Measurements from ENCODE around the gene FAM228B.
"Not testable (repeated sequence)": the region's sequence is repeated elsewhere in the genome, so short reads cannot be mapped to it uniquely, and the experiment has no call there.

The FAM228B gene

GRCh38 chr2:24109431-24109830 is 13.8 kb upstream of the FAM228B start:
- H3K27me3 ChIP-seq (ENCODE audit: insufficient read depth, low read length); H3K4me3 ChIP-seq (ENCODE audit: low read length); H3K36me3 ChIP-seq (ENCODE audit: insufficient read depth, low read length); H2AFZ ChIP-seq (ENCODE audit: low read depth, low read length); H3K4me1 ChIP-seq (ENCODE audit: insufficient read depth, low read length): not testable (repeated sequence)
- H3K9me3 ChIP-seq (ENCODE audit: low read length): peaks cover 10% of the 10 kb centered on the region

GRCh38 chr2:24110660-24111303 is 12.5 kb upstream of the FAM228B start:
- no peaks in the 10 kb centered on the region for H3K4me1 ChIP-seq (ENCODE audit: insufficient read depth, low read length)
- no peaks in the 10 kb centered on the region for H3K27me3 ChIP-seq (ENCODE audit: insufficient read depth, low read length)
- H3K36me3 ChIP-seq (ENCODE audit: insufficient read depth, low read length): no peaks in the 10 kb centered on the region
- H3K9me3 ChIP-seq (ENCODE audit: low read length): peaks cover 5% of the 10 kb centered on the region
- no peak overlapping the region for H2AFZ ChIP-seq (ENCODE audit: low read depth, low read length)
- no peak overlapping the region for H3K4me3 ChIP-seq (ENCODE audit: low read length)

GRCh38 chr2:24111407-24111901 is 11.8 kb upstream of the FAM228B start:
- Histone ChIP-seq H2AFZ (ENCODE audit: low read depth, low read length) (no peak overlapping the region), H3K27me3 (ENCODE audit: insufficient read depth, low read length) (no peaks in the 10 kb centered on the region), H3K36me3 (ENCODE audit: insufficient read depth, low read length) (no peaks in the 10 kb centered on the region), H3K9me3 (ENCODE audit: low read length) (peaks cover 5% of the 10 kb centered on the region), H3K4me1 (ENCODE audit: insufficient read depth, low read length) (no peaks in the 10 kb centered on the region), H3K4me3 (ENCODE audit: low read length) (no peak overlapping the region)

- Histone ChIP-seq H3K4me3 (ENCODE audit: low read length) (no peak overlapping the region), H3K9me3 (ENCODE audit: low read length) (peaks cover 3% of the 10 kb centered on the region), H2AFZ (ENCODE audit: low read depth, low read length) (no peak overlapping the region), H3K36me3 (ENCODE audit: insufficient read depth, low read length) (no peaks in the 10 kb centered on the region), H3K4me1 (ENCODE audit: insufficient read depth, low read length) (no peaks in the 10 kb centered on the region), H3K27me3 (ENCODE audit: insufficient read depth, low read length) (no peaks in the 10 kb centered on the region)
Measured at GRCh38 chr2:24115057-24115456, 8.2 kb upstream of the FAM228B start.

GRCh38 chr2:24117902-24118301 is 5.4 kb upstream of the FAM228B start:
- Histone ChIP-seq H3K9me3 (ENCODE audit: low read length) (peaks cover 5% of the 10 kb centered on the region), H2AFZ (ENCODE audit: low read depth, low read length) (no peak overlapping the region), H3K4me1 (ENCODE audit: insufficient read depth, low read length) (no peaks in the 10 kb centered on the region), H3K36me3 (ENCODE audit: insufficient read depth, low read length) (no peaks in the 10 kb centered on the region), H3K4me3 (ENCODE audit: low read length) (no peak overlapping the region), H3K27me3 (ENCODE audit: insufficient read depth, low read length) (no peaks in the 10 kb centered on the region)

GRCh38 chr2:24121066-24121465 is 2.2 kb upstream of the FAM228B start:
- Histone ChIP-seq H2AFZ (ENCODE audit: low read depth, low read length) (no peak overlapping the region), H3K9me3 (ENCODE audit: low read length) (peaks cover 8% of the 10 kb centered on the region), H3K27me3 (ENCODE audit: insufficient read depth, low read length) (no peaks in the 10 kb centered on the region), H3K4me3 (ENCODE audit: low read length) (no peak overlapping the region), H3K4me1 (ENCODE audit: insufficient read depth, low read length) (no peaks in the 10 kb centered on the region), H3K36me3 (ENCODE audit: insufficient read depth, low read length) (no peaks in the 10 kb centered on the region)

GRCh38 chr2:24121469-24121868 is 1.8 kb upstream of the FAM228B start:
- no peaks in the 10 kb centered on the region for H3K36me3 ChIP-seq (ENCODE audit: insufficient read depth, low read length)

GRCh38 chr2:24122366-24123194 is 689 bp upstream of the FAM228B start:
- peaks cover 8% of the 10 kb centered on the region for H3K9me3 ChIP-seq (ENCODE audit: low read length)
- no peaks in the 10 kb centered on the region for H3K4me1 ChIP-seq (ENCODE audit: insufficient read depth, low read length)
- H3K4me3 ChIP-seq (ENCODE audit: low read length): no peak overlapping the region
- H3K36me3 ChIP-seq (ENCODE audit: insufficient read depth, low read length): no peaks in the 10 kb centered on the region
- H2AFZ ChIP-seq (ENCODE audit: low read depth, low read length): no peak overlapping the region
- H3K27me3 ChIP-seq (ENCODE audit: insufficient read depth, low read length): no peaks in the 10 kb centered on the region

More at GRCh38 chr2:24121469-24121868, 1.8 kb upstream of the FAM228B start:
- Histone ChIP-seq H3K9me3 (ENCODE audit: low read length) (peaks cover 8% of the 10 kb centered on the region), H2AFZ (ENCODE audit: low read depth, low read length) (no peak overlapping the region), H3K4me3 (ENCODE audit: low read length) (no peak overlapping the region), H3K4me1 (ENCODE audit: insufficient read depth, low read length) (no peaks in the 10 kb centered on the region), H3K27me3 (ENCODE audit: insufficient read depth, low read length) (no peaks in the 10 kb centered on the region)

GRCh38 chr2:24123922-24124580 is 782 bp downstream of the FAM228B start:
- Histone ChIP-seq H2AFZ (ENCODE audit: low read depth, low read length) (no peak overlapping the region), H3K4me1 (ENCODE audit: insufficient read depth, low read length) (no peaks in the 10 kb centered on the region), H3K9me3 (ENCODE audit: low read length) (peaks cover 8% of the 10 kb centered on the region), H3K27me3 (ENCODE audit: insufficient read depth, low read length) (no peaks in the 10 kb centered on the region), H3K36me3 (ENCODE audit: insufficient read depth, low read length) (no peaks in the 10 kb centered on the region), H3K4me3 (ENCODE audit: low read length) (peak overlapping the region; percentile 16)

GRCh38 chr2:24125956-24126355 is 2.7 kb downstream of the FAM228B start:
- no peak overlapping the region for H2AFZ ChIP-seq (ENCODE audit: low read depth, low read length)
- H3K4me3 ChIP-seq (ENCODE audit: low read length): no peak overlapping the region
- H3K36me3 ChIP-seq (ENCODE audit: insufficient read depth, low read length): no peaks in the 10 kb centered on the region
- H3K9me3 ChIP-seq (ENCODE audit: low read length): peaks cover 8% of the 10 kb centered on the region
- no peaks in the 10 kb centered on the region for H3K27me3 ChIP-seq (ENCODE audit: insufficient read depth, low read length)
- H3K4me1 ChIP-seq (ENCODE audit: insufficient read depth, low read length): no peaks in the 10 kb centered on the region

- H3K36me3 ChIP-seq (ENCODE audit: insufficient read depth, low read length): no peaks in the 10 kb centered on the region
- H3K27me3 ChIP-seq (ENCODE audit: insufficient read depth, low read length): no peaks in the 10 kb centered on the region
- no peak overlapping the region for H3K4me3 ChIP-seq (ENCODE audit: low read length)
- no peak overlapping the region for H2AFZ ChIP-seq (ENCODE audit: low read depth, low read length)
- H3K9me3 ChIP-seq (ENCODE audit: low read length): no peaks in the 10 kb centered on the region
- no peaks in the 10 kb centered on the region for H3K4me1 ChIP-seq (ENCODE audit: insufficient read depth, low read length)
Measured at GRCh38 chr2:24132543-24132942, 9.3 kb downstream of the FAM228B start.

GRCh38 chr2:24140305-24140704 is 17.0 kb downstream of the FAM228B start:
- H3K4me1 ChIP-seq (ENCODE audit: insufficient read depth, low read length); H3K4me3 ChIP-seq (ENCODE audit: low read length); H2AFZ ChIP-seq (ENCODE audit: low read depth, low read length); H3K9me3 ChIP-seq (ENCODE audit: low read length); H3K27me3 ChIP-seq (ENCODE audit: insufficient read depth, low read length); H3K36me3 ChIP-seq (ENCODE audit: insufficient read depth, low read length): not testable (repeated sequence)

- Histone ChIP-seq H3K9me3 (ENCODE audit: low read length) (peaks cover 7% of the 10 kb centered on the region), H3K36me3 (ENCODE audit: insufficient read depth, low read length) (no peaks in the 10 kb centered on the region), H2AFZ (ENCODE audit: low read depth, low read length) (no peak overlapping the region), H3K4me3 (ENCODE audit: low read length) (no peak overlapping the region), H3K27me3 (ENCODE audit: insufficient read depth, low read length) (no peaks in the 10 kb centered on the region), H3K4me1 (ENCODE audit: insufficient read depth, low read length) (no peaks in the 10 kb centered on the region)
Measured at GRCh38 chr2:24147364-24147763, 24.1 kb downstream of the FAM228B start.
